Measurements from ENCODE around the gene SLC12A8.
A peak's percentile ranks its signal among the peaks of the same experiment; 100 is the strongest.

Gene SLC12A8

GRCh38 chr3:125151442-125151817, 61.1 kb downstream of the SLC12A8 start:
- DNase-seq, result no peak

- DNase-seq, result peak; percentile 54
Observed at GRCh38 chr3:125150525-125151441, 61.8 kb downstream of the SLC12A8 start.

GRCh38 chr3:125149462-125149861, 63.1 kb downstream of the SLC12A8 start:
- DNase-seq, result no peak

- DNase-seq, result no peak
Observed at GRCh38 chr3:125148836-125149235, 63.7 kb downstream of the SLC12A8 start.

GRCh38 chr3:125148016-125148812, 64.3 kb downstream of the SLC12A8 start:
- no peak for DNase-seq

- DNase-seq, result no peak
Observed at GRCh38 chr3:125147491-125147820, 65.1 kb downstream of the SLC12A8 start.

- DNase-seq, result no peak
Observed at GRCh38 chr3:125146626-125147490, 65.7 kb downstream of the SLC12A8 start.

GRCh38 chr3:125145751-125146475, 66.6 kb downstream of the SLC12A8 start:
- no peak for DNase-seq

- no peak for DNase-seq
Observed at GRCh38 chr3:125144653-125145314, 67.8 kb downstream of the SLC12A8 start.

GRCh38 chr3:125143982-125144652, 68.4 kb downstream of the SLC12A8 start:
- no peak for DNase-seq

GRCh38 chr3:125143538-125143937, 69.0 kb downstream of the SLC12A8 start:
- no peak for DNase-seq

GRCh38 chr3:125142940-125143339, 69.6 kb downstream of the SLC12A8 start:
- no peak for DNase-seq

GRCh38 chr3:125142420-125142778, 70.1 kb downstream of the SLC12A8 start:
- DNase-seq, result no peak

- DNase-seq, result peak; percentile 55
Observed at GRCh38 chr3:125141596-125142419, 70.7 kb downstream of the SLC12A8 start.

GRCh38 chr3:125140818-125141595, 71.5 kb downstream of the SLC12A8 start:
- no peak for DNase-seq

GRCh38 chr3:125140011-125140817, 72.3 kb downstream of the SLC12A8 start:
- no peak for DNase-seq

GRCh38 chr3:125139386-125139785, 73.2 kb downstream of the SLC12A8 start:
- no peak for DNase-seq

- DNase-seq, result no peak
Observed at GRCh38 chr3:125137358-125138033, 75.1 kb downstream of the SLC12A8 start.

Measured in stimulated activated CD4-positive, alpha-beta T cell treated with anti-CD3 and anti-CD28 coated beads, Interleukin-12 subunit alpha, Interleukin-12 subunit beta, amount 100 ng/mL, for 4 hours (primary cell).